Tibial nerve (tissue), 4 donors: Measurements from ENCODE around the gene MZF1. TPM values are rescaled to one million over a fixed set of nuclear protein-coding genes. Genes with fewer than 3 reads are reported as not detected.
A peak's percentile ranks its signal among the peaks of the same experiment; 100 is the strongest.
"Not testable (repeated sequence)": the region's sequence is repeated elsewhere in the genome, so short reads cannot be mapped to it uniquely, and the experiment has no call there.

Source experiments
- DNase-seq, 2 donors: peaks; one replicate each; pipeline ENCODE4 v3.0.0-alpha.2; 2019; ENCODE audit warnings: low spot score in 2 of 2
- H3K27ac ChIP-seq, 4 donors: fragments of 200-600 bp; sonication (generic) in 3 of 4; one replicate each; pipeline ENCODE4 v1.5.1; 2017 to 2019; ENCODE audit warnings: mild to moderate bottlenecking in 1 of 4
- H3K27me3 ChIP-seq, 2 donors: fragments of 200-600 bp; sonication (generic) in 1 of 2; one replicate each; pipeline versions ENCODE4 v1.5.1 to v1.6.0; 2017 to 2019
- H3K36me3 ChIP-seq, 3 donors: fragments of 200-600 bp; sonication (generic); one replicate each; pipeline ENCODE4 v1.5.1; 2018 to 2019
- H3K4me1 ChIP-seq, 4 donors: fragments of 200-600 bp; sonication (generic) in 3 of 4; one replicate each; pipeline ENCODE4 v1.5.1; 2017 to 2019
- H3K4me3 ChIP-seq, 4 donors: fragments of 200-600 bp; sonication (generic) in 3 of 4; one replicate each; pipeline ENCODE4 v1.5.1; 2017 to 2019; ENCODE audit warnings: mild to moderate bottlenecking in 1 of 4, moderate library complexity in 1 of 4
- H3K9me3 ChIP-seq, 4 donors: fragments of 200-600 bp; sonication (generic) in 3 of 4; one replicate each; pipeline ENCODE4 v1.5.1; 2017 to 2019
- CTCF ChIP-seq, 5 experiments: fragments of 200-600 bp in 3 of 5; fragments of 450-650 bp in 2 of 5; sonication (generic) in 3 of 5; IDR thresholded peaks; one replicate each; pipeline ENCODE4 v1.5.1; 2016 to 2019; ENCODE audit warnings: antibody characterized with exemption in 5 of 5, mild to moderate bottlenecking in 3 of 5, moderate library complexity in 2 of 5
- EP300 ChIP-seq, 2 donors: sonication (generic); formaldehyde crosslinking; IDR thresholded peaks; one replicate each; pipeline ENCODE4 v1.6.1; 2017; ENCODE audit warnings: antibody characterized with exemption in 2 of 2, mild to moderate bottlenecking in 1 of 2
- POLR2A ChIP-seq, 2 donors: fragments of 450-650 bp; IDR thresholded peaks; one replicate each; pipeline ENCODE4 v1.6.1; 2017; ENCODE audit warnings: antibody characterized with exemption in 2 of 2, mild to moderate bottlenecking in 2 of 2, moderate library complexity in 2 of 2
- WGBS, 2 donors: methylation state at CpG; one replicate each; pipeline ENCODE4 v1.1.5; 2018; 5-methylcytosine and 5-hydroxymethylcytosine counted together
- total RNA-seq, 4 donors: library from RNA; depleted of rRNA; stranded (reverse); fragments of >200 nt; gene quantifications; one replicate each; pipeline ENCODE4 v1.1.0, GENCODE V29; 2016

MZF1 gene
- 10 to 100 TPM; 41.6 to 88.8 (median 52.5) TPM for total RNA-seq

- Histone ChIP-seq H3K27me3 (no peaks in the 10 kb centered on the region), H3K36me3 (peaks cover 0 to 34% (median 0%) of the 10 kb centered on the region in 3 donors), H3K4me1 (peaks cover 0 to 47% (median 17%) of the 10 kb centered on the region in 4 donors), H3K27ac (peak within 1 kb of the TSS; percentile 87 to 99 (median 96)), H3K9me3 (no peaks in the 10 kb centered on the region), H3K4me3 (peak within 1 kb of the TSS; percentile 42 to 74 (median 59))
- 0 to 1% methylated on average over 65 to 71 of the region's 75 CpGs for WGBS, 2 donors
- DNase-seq = peak; percentile 99 to 100
- TF ChIP-seq CTCF (IDR thresholded peaks at IDR 0.05) (peak in 2 of 5 experiments; percentile 68 to 73), EP300 (IDR thresholded peaks at IDR 0.05) (peak; percentile 32 to 81), POLR2A (IDR thresholded peaks at IDR 0.05) (peak in 1 of 2 donors; percentile 47)
These were observed at the start of gene MZF1 for GRCh38 chr19:58572818-58573657. MZF1 (minus strand) TSS chr19:58573335; CDS start chr19:58571389, 1,946 bp downstream.

- 90 to 95% methylated on average over 4 to 27 of the region's 28 CpGs for WGBS, 2 donors
- not testable (repeated sequence) for H3K27me3 ChIP-seq, H3K4me1 ChIP-seq, DNase-seq, H3K27ac ChIP-seq, H3K36me3 ChIP-seq, H3K4me3 ChIP-seq, H3K9me3 ChIP-seq
These were observed 34.1 kb upstream of the MZF1 start for GRCh38 chr19:58607213-58607612.

GRCh38 chr19:58606251-58606896 lies 33.2 kb upstream of the MZF1 start:
- not testable (repeated sequence) for H3K9me3 ChIP-seq, DNase-seq, H3K36me3 ChIP-seq, H3K4me1 ChIP-seq, H3K27ac ChIP-seq, H3K27me3 ChIP-seq, H3K4me3 ChIP-seq
- TF ChIP-seq CTCF (IDR thresholded peaks at IDR 0.05) = peak in 3 of 5 experiments; percentile 8 to 54 (median 31)
- 64 to 74% methylated on average over 16 to 36 of the region's 62 CpGs for WGBS, 2 donors

GRCh38 chr19:58586133-58586765 lies 13.1 kb upstream of the MZF1 start:
- TF ChIP-seq CTCF (IDR thresholded peaks at IDR 0.05) (no peak), EP300 (IDR thresholded peaks at IDR 0.05) (no peak), POLR2A (IDR thresholded peaks at IDR 0.05) (no peak)
- Histone ChIP-seq H3K4me3 (no peak overlapping the region), H3K9me3 (no peaks in the 10 kb centered on the region), H3K27ac (no peak overlapping the region), H3K4me1 (peaks cover 0 to 4% (median 2%) of the 10 kb centered on the region in 4 donors), H3K27me3 (no peaks in the 10 kb centered on the region), H3K36me3 (peaks cover 0 to 36% (median 7%) of the 10 kb centered on the region in 3 donors)
- 94% methylated on average over 2 to 4 of the region's 4 CpGs for WGBS, 2 donors
- DNase-seq = no peak

- H3K27ac ChIP-seq = no peak overlapping the region
- 78 to 90% methylated on average over 5 to 6 of the region's 6 CpGs for WGBS, 2 donors
- no peaks in the 10 kb centered on the region for H3K27me3 ChIP-seq
- H3K4me1 ChIP-seq = peaks cover 0 to 10% (median 5%) of the 10 kb centered on the region in 4 donors
- H3K9me3 ChIP-seq = no peaks in the 10 kb centered on the region
- H3K4me3 ChIP-seq = no peak overlapping the region
- H3K36me3 ChIP-seq = peaks cover 0 to 36% (median 7%) of the 10 kb centered on the region in 3 donors
- DNase-seq = no peak
- TF ChIP-seq POLR2A (IDR thresholded peaks at IDR 0.05) (no peak), CTCF (IDR thresholded peaks at IDR 0.05) (no peak), EP300 (IDR thresholded peaks at IDR 0.05) (no peak)
These were observed 12.5 kb upstream of the MZF1 start for GRCh38 chr19:58585442-58586132.
